ENCODE data around the gene MPPE1. TPM values are rescaled to one million over a fixed set of nuclear protein-coding genes. Genes with fewer than 3 reads are reported as not detected.

Gene MPPE1
- total RNA-seq, 2 donors from 2014 or later: 29.0 to 43.1 TPM

- no peaks in the 10 kb centered on the region for H3K27me3 ChIP-seq
Observed at GRCh38 chr18:11849279-11849678, 58.8 kb downstream of the MPPE1 start.

GRCh38 chr18:11847811-11848210, 60.3 kb downstream of the MPPE1 start:
- 54 to 67% methylated on average over 4 of the region's 4 CpGs for WGBS, 2 donors
- TF ChIP-seq, protein P1, sequence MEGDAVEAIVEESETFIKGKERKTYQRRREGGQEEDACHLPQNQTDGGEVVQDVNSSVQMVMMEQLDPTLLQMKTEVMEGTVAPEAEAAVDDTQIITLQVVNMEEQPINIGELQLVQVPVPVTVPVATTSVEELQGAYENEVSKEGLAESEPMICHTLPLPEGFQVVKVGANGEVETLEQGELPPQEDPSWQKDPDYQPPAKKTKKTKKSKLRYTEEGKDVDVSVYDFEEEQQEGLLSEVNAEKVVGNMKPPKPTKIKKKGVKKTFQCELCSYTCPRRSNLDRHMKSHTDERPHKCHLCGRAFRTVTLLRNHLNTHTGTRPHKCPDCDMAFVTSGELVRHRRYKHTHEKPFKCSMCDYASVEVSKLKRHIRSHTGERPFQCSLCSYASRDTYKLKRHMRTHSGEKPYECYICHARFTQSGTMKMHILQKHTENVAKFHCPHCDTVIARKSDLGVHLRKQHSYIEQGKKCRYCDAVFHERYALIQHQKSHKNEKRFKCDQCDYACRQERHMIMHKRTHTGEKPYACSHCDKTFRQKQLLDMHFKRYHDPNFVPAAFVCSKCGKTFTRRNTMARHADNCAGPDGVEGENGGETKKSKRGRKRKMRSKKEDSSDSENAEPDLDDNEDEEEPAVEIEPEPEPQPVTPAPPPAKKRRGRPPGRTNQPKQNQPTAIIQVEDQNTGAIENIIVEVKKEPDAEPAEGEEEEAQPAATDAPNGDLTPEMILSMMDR (IDR thresholded peaks at IDR 0.05): no peak
- TF ChIP-seq POLR2A (IDR thresholded peaks at IDR 0.05): no peak
- no peaks in the 10 kb centered on the region for H3K9me3 ChIP-seq
- no peak for ATAC-seq
- intact Hi-C loops (cut with DNase I): no loop called here
- H3K36me3 ChIP-seq (replicated peaks in 1 of 2; ENCODE audit: insufficient read depth in 1 of 2, low read depth in 2 of 2): no peaks in the 10 kb centered on the region
- H3K4me1 ChIP-seq: peaks cover 6% of the 10 kb centered on the region
- H3K4me3 ChIP-seq: no peak overlapping the region
- no peak for DNase-seq
- no peak overlapping the region for H3K27ac ChIP-seq
- H3K27me3 ChIP-seq: no peaks in the 10 kb centered on the region

More at GRCh38 chr18:11849279-11849678, 58.8 kb downstream of the MPPE1 start:
- Histone ChIP-seq H3K4me1 (peaks cover 18% of the 10 kb centered on the region), H3K9me3 (no peaks in the 10 kb centered on the region), H3K36me3 (replicated peaks in 1 of 2; ENCODE audit: insufficient read depth in 1 of 2, low read depth in 2 of 2) (no peaks in the 10 kb centered on the region), H3K27ac (peak overlapping the region in 3 of 4 donors; percentile 72 to 93 (median 92)), H3K4me3 (no peak overlapping the region)
- WGBS, 2 donors: 85% methylated on average over 7 of the region's 7 CpGs
- ATAC-seq (no peak), DNase-seq (no peak)
- TF ChIP-seq POLR2A (IDR thresholded peaks at IDR 0.05): no peak
- TF ChIP-seq, protein P1 (IDR thresholded peaks at IDR 0.05): no peak
- intact Hi-C loops (cut with DNase I): no loop called here

DNA sequence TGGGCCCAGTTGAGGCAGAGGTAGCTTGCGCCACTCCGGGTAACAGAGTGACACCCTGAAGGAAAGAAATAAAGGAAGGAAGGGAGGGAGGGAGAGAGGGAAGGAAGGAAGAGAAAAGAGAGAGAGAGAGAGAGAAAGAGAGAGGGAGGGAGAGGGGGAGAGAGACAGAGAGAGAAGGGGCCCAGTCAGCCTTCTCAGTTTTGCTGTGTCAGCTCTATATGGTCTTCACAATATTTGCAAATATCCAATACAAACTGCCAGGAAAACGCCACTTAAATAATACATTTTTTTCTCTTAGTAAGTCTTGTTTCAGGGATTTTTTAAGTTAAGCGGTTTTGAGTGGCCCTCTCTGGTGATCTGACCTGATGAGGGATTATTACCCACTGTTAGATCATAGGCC, 62.5 kb downstream of the MPPE1 start:
- ATAC-seq (no peak), DNase-seq (no peak)
- WGBS, 2 donors: 75 to 78% methylated on average over 4 of the region's 4 CpGs
- intact Hi-C loops (cut with DNase I): no loop called here
- H3K27me3 ChIP-seq: no peaks in the 10 kb centered on the region
- no peaks in the 10 kb centered on the region for H3K9me3 ChIP-seq
- H3K36me3 ChIP-seq (replicated peaks in 1 of 2; ENCODE audit: insufficient read depth in 1 of 2, low read depth in 2 of 2): no peaks in the 10 kb centered on the region
- peaks cover 5% of the 10 kb centered on the region for H3K4me1 ChIP-seq
- no peak overlapping the region for H3K4me3 ChIP-seq
- H3K27ac ChIP-seq: no peak overlapping the region
- TF ChIP-seq, protein P1 (IDR thresholded peaks at IDR 0.05): no peak
- TF ChIP-seq POLR2A (IDR thresholded peaks at IDR 0.05): no peak

DNA sequence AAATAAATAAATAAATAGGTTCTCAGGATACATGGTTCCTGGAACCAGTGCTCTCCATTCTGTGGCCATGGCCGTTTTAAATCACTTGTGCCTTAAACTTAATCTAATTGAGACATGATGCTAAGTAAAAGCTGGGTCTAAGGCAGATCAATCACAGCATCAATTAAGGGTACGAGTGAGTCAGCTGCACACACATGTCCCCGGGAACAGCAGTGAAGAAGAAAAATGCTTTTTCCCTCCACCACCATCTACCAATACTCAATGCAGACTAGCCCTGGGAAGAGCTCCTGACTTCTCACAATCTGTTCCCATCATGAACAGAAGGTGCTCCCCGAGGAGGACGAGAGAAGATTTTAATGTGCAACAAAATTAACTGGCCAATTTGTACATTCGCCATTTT, 63.7 kb downstream of the MPPE1 start:
- TF ChIP-seq, protein P1 (IDR thresholded peaks at IDR 0.05): no peak
- TF ChIP-seq POLR2A (IDR thresholded peaks at IDR 0.05): no peak
- Histone ChIP-seq H3K4me3 (no peak overlapping the region), H3K27me3 (no peaks in the 10 kb centered on the region), H3K36me3 (replicated peaks in 1 of 2; ENCODE audit: insufficient read depth in 1 of 2, low read depth in 2 of 2) (no peaks in the 10 kb centered on the region), H3K27ac (no peak overlapping the region), H3K9me3 (no peaks in the 10 kb centered on the region), H3K4me1 (no peaks in the 10 kb centered on the region)
- DNase-seq (no peak), ATAC-seq (no peak)
- intact Hi-C loops (cut with DNase I): no loop called here
- 67 to 77% methylated on average over 6 of the region's 6 CpGs for WGBS, 2 donors

GRCh38 chr18:11842562-11842961, 65.6 kb downstream of the MPPE1 start:
- no peak overlapping the region for H3K4me3 ChIP-seq
- H3K36me3 ChIP-seq (replicated peaks in 1 of 2; ENCODE audit: insufficient read depth in 1 of 2, low read depth in 2 of 2): no peaks in the 10 kb centered on the region
- TF ChIP-seq, protein P1 (IDR thresholded peaks at IDR 0.05): no peak
- TF ChIP-seq POLR2A (IDR thresholded peaks at IDR 0.05): no peak
- no peaks in the 10 kb centered on the region for H3K9me3 ChIP-seq
- no peak overlapping the region for H3K27ac ChIP-seq
- WGBS, 2 donors: 61 to 77% methylated on average over 5 of the region's 5 CpGs
- H3K27me3 ChIP-seq: no peaks in the 10 kb centered on the region
- ATAC-seq (no peak), DNase-seq (no peak)
- intact Hi-C loops (cut with DNase I): no loop called here
- no peaks in the 10 kb centered on the region for H3K4me1 ChIP-seq

Measured in body of pancreas (tissue), 4 donors.